Stimulated activated CD4-positive, alpha-beta T cell treated with anti-CD3 and anti-CD28 coated beads, Interleukin-4, amount 100 ng/mL, for 48 hours (primary cell): Measurements from ENCODE around the gene FKBP1B.
"Not testable (repeated sequence)": the region's sequence is repeated elsewhere in the genome, so short reads cannot be mapped to it uniquely, and the experiment has no call there.

ENCODE experiments used
- DNase-seq, 2 donors: peaks; one replicate each; pipeline ENCODE4 v3.0.0-alpha.2; 2020; ENCODE audit warnings: low read depth in 2 of 2

The FKBP1B gene

GRCh38 chr2:24022324-24022974 lies 27.1 kb upstream of the FKBP1B start:
- no peak for DNase-seq

GRCh38 chr2:24022975-24023575 lies 26.5 kb upstream of the FKBP1B start:
- DNase-seq: no peak

DNA sequence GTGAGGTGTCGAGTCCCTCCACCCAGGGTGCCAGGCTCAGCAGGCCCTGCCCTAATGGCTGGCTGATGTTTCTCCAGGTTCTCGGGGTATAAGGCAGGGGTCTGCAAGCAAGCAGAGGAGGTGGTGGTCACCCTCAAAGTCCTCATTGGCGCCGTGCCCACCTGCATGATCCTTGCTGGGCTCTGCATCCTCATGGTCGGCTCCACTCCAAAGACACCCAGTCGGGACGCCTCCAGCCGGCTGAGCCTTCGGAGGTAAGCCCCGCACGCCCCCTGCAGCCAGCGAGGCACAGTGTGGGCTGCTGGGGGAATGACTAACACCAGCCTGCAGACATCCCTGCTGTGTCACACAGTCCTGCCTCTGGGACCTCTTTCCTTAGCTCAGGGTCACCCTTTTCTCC lies 25.5 kb upstream of the FKBP1B start:
- no peak for DNase-seq

GRCh38 chr2:24024996-24025663 lies 24.4 kb upstream of the FKBP1B start:
- DNase-seq: no peak

DNA sequence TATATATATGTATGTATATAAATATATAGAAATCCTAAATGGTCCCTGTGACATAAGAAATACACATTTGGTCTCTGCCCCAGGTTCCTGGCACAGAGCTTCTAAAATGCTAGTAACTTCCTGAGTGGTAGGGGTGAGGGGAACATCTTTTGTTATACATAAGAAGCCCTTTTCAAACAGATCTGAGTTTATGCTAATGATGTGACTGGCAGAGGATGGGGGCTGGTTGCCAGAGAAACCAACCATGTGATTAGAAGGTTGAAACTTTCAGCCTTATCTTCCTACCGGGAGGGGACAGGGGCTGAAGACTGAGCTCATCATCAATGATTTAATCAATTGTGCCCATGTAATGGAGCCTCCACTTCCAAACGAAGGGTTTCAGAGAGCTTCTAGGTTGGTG lies 23.3 kb upstream of the FKBP1B start:
- no peak for DNase-seq

- no peak for DNase-seq
Measured at GRCh38 chr2:24038786-24039499, 10.6 kb upstream of the FKBP1B start.

GRCh38 chr2:24040511-24040910 lies 9.0 kb upstream of the FKBP1B start:
- no peak for DNase-seq

- not testable (repeated sequence) for DNase-seq
Measured at GRCh38 chr2:24043133-24043532, 6.4 kb upstream of the FKBP1B start.

GRCh38 chr2:24045511-24046508 lies 3.7 kb upstream of the FKBP1B start:
- DNase-seq: no peak

DNA sequence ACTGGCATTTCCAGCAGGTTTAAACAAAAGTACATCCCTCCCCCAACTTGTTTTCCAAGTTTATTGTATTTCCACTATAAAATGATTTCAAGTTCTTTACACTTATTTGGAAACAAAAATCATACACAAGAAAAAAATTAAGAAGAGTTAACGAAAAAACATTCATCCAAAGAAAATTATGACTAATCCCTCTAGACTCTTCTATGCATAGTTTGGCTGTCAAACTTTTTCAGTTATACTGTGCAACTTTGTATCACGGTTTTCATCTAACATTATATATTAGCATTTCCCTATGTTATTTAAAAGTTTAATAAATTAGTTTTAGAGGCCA lies 3.0 kb upstream of the FKBP1B start:
- no peak for DNase-seq

- DNase-seq: peak; percentile 82 to 91
Measured at GRCh38 chr2:24046930-24047702, 2.4 kb upstream of the FKBP1B start, which contains the start of gene WDCP. Gene WDCP (minus strand): TSS chr2:24047391. CDS start chr2:24039494, 7,897 bp downstream.

GRCh38 chr2:24047703-24048033 lies 1.9 kb upstream of the FKBP1B start:
- DNase-seq: no peak

DNA sequence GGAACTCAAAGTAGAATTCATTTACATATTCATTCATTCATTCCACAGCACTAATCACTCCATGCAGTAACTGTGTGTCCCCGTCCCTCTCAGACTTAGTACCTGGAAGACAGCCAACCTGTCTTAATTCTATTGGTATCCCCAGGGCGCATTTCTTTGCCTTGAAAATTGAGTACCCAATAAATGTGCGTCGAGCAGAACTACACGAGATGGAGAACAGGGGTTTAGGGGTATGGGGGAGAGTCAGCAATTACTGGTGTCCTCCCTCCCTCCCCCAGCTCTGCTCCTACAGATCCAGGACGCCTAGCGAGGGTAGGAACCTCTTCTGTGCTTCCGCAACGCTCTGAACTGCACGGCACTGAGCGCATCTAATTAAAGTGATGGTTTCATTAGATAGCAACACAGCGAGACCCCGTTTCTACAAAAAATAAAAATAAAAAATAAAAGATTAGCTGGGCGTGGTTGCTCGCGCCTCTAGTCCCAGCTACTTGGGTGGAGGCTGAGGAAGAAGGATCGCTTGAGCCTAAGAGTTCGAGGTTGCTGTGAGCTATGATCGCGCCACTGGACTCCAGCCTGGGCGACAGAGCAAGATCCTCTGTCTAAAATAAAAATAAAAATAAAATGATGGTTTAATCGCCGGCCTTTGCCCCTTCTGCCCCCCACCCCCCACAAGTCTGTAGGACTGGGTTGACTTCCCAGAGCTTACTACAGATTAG lies 614 bp upstream of the FKBP1B start:
- no peak for DNase-seq

GRCh38 chr2:24050041-24050979 lies 769 bp downstream of the FKBP1B start:
- DNase-seq: no peak

- no peak for DNase-seq
Measured at GRCh38 chr2:24051833-24052232, 2.3 kb downstream of the FKBP1B start.

GRCh38 chr2:24052951-24053350 lies 3.4 kb downstream of the FKBP1B start:
- no peak for DNase-seq

DNA sequence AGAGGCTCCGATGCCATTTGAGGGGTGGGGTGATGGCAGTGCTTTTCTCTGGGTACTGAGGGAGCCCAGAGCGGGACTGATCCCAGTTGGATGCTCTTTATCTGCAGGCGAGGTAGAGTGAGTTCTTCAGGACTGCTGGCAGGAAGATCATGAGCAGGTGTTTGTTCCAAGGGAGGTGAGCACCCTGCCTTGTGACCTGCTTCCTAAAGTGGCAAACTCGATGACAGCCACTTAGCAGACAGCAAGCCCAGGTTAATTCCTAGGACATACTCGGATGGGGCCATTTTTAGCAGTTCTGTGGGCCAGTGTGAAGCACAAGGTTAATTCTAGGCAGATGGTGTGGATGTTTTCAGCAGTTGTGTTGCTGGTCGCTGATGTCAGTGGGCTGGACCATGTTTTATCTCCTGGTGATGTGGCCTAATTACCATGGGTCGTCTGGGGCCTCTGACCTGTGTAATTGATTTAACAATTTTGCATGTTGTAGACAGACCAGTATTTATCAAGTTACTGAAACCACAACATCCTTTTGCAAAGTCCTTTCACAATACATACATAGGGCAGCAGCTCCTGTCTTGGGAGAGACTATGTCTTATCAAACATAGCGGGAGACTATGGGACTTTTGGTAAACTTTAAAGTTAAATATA lies 4.9 kb downstream of the FKBP1B start:
- DNase-seq: no peak

- DNase-seq: no peak
Measured at GRCh38 chr2:24055750-24056149, 6.2 kb downstream of the FKBP1B start.
